HepG2 (cell line): Measurements from ENCODE around the gene NOP56. TPM values are rescaled to one million over a fixed set of nuclear protein-coding genes. Genes with fewer than 3 reads are reported as not detected.

Experiments
- ARNT2 ChIP-seq: sonication (generic); formaldehyde crosslinking; IDR thresholded peaks from 2 replicates; pipeline ENCODE4 v1.8.0; 2022; ENCODE audit warnings: mild to moderate bottlenecking, low read depth, missing genetic modification reagents, moderate library complexity
- GTF2F1 ChIP-seq: fragments of 150-350 bp; IDR thresholded peaks from 2 replicates; pipeline ENCODE4 v1.6.1; 2014; ENCODE audit warnings: low read length
- JARID2 ChIP-seq: sonication (generic); formaldehyde crosslinking; IDR thresholded peaks from 2 replicates; pipeline ENCODE4 v1.8.1; 2023; ENCODE audit warnings: missing genetic modification reagents, inconsistent platforms; ENCODE audit not compliant: insufficient replicate concordance
- JUNB ChIP-seq: sonication (generic); formaldehyde crosslinking; IDR thresholded peaks from 2 replicates; pipeline ENCODE4 v1.8.0; 2022; ENCODE audit warnings: missing genetic modification reagents, mild to moderate bottlenecking, borderline replicate concordance
- KLF12 ChIP-seq: sonication (generic); formaldehyde crosslinking; IDR thresholded peaks from 2 replicates; pipeline ENCODE4 v1.4.0; 2020; ENCODE audit warnings: missing genetic modification reagents, borderline replicate concordance
- NFKBIZ ChIP-seq: IDR thresholded peaks from 2 replicates; pipeline ENCODE4 v1.6.1; 2018; ENCODE audit warnings: missing genetic modification reagents, missing compliant biosample characterization
- PCBP1 ChIP-seq: fragments of 200-400 bp; formaldehyde crosslinking; IDR thresholded peaks from 2 replicates; pipeline ENCODE4 v1.6.1; 2017; ENCODE audit warnings: mild to moderate bottlenecking, low read depth, low read length, borderline replicate concordance
- SAFB2 ChIP-seq: sonication (generic); formaldehyde crosslinking; IDR thresholded peaks from 2 replicates; pipeline ENCODE4 v1.5.1; 2020; ENCODE audit warnings: missing genetic modification reagents, low read depth, mild to moderate bottlenecking, borderline replicate concordance
- SOX13 ChIP-seq, 3 experiments: fragments of 450-650 bp in 1 of 3; sonication (generic) in 1 of 3; formaldehyde crosslinking in 1 of 3; IDR thresholded peaks in 2 of 3; conservative IDR thresholded peaks in 1 of 3; 2 replicates each; pipeline versions ENCODE4 v1.5.0 to v1.6.1; 2016 to 2020; ENCODE audit warnings: antibody characterized with exemption in 1 of 3, mild to moderate bottlenecking in 1 of 3, missing compliant biosample characterization in 1 of 3, missing genetic modification reagents in 1 of 3, moderate library complexity in 1 of 3
- SUZ12 ChIP-seq: fragments of 150-350 bp; IDR thresholded peaks from 2 replicates; pipeline ENCODE4 v1.6.1; 2014; ENCODE audit warnings: low read depth, low read length
- TBL1XR1 ChIP-seq: fragments of 150-350 bp; IDR thresholded peaks from 2 replicates; pipeline ENCODE4 v1.6.1; 2014; ENCODE audit warnings: borderline replicate concordance, low read length; ENCODE audit not compliant: partially characterized antibody
- TCF7L2 ChIP-seq: IDR thresholded peaks from 2 replicates; pipeline ENCODE4 v1.6.1; 2011; ENCODE audit warnings: mild to moderate bottlenecking, low read depth, low read length, moderate library complexity
- TRIM24 ChIP-seq: sonication (generic); formaldehyde crosslinking; IDR thresholded peaks from 2 replicates; pipeline ENCODE4 v1.8.0; 2022; ENCODE audit warnings: mild to moderate bottlenecking, missing genetic modification reagents
- ZMYM3 ChIP-seq: sonication (generic); formaldehyde crosslinking; IDR thresholded peaks from 2 replicates; pipeline ENCODE4 v1.5.1; 2020; ENCODE audit warnings: mild to moderate bottlenecking, missing genetic modification reagents
- ZNF343 ChIP-seq: sonication (generic); formaldehyde crosslinking; IDR thresholded peaks from 2 replicates; pipeline ENCODE4 v1.4.0; 2020; ENCODE audit warnings: mild to moderate bottlenecking, missing genetic modification reagents
- polyA plus RNA-seq, 8 experiments: library from polyadenylated mRNA; depleted of rRNA in 3 of 8; stranded (reverse) in 7 of 8; unstranded in 1 of 8; fragments of >200 nt; fragmentation: Illumina TruSeq in 4 of 8; extraction: Trizol in 4 of 8; gene quantifications; 2 replicates each; pipeline versions ENCODE4 v1.2.1 to v1.2.3, GENCODE V29; 2011 to 2016; ENCODE audit warnings: low read depth in 4 of 8, missing spikeins in 1 of 8, mixed read lengths in 1 of 8; ENCODE audit not compliant: insufficient read depth in 1 of 8
- total RNA-seq, 5 experiments: library from RNA; depleted of rRNA; stranded (reverse); fragments of >200 nt; fragmentation: Illumina TruSeq; extraction: Trizol; gene quantifications; 2 replicates each; pipeline ENCODE4 v1.2.3, GENCODE V29; 2016; ENCODE audit warnings: low read depth in 1 of 5
- TF ChIP-seq, protein P1 (sequence below): sonication (generic); formaldehyde crosslinking; IDR thresholded peaks from 2 replicates; pipeline ENCODE4 v1.4.0; 2020; ENCODE audit warnings: missing genetic modification reagents
- TF ChIP-seq, protein P2 (sequence below): sonication (generic); formaldehyde crosslinking; conservative IDR thresholded peaks from 2 replicates; pipeline ENCODE4 v1.4.0; 2020; ENCODE audit warnings: missing genetic modification reagents
- TF ChIP-seq, protein P3 (sequence below): sonication (generic); formaldehyde crosslinking; IDR thresholded peaks from 2 replicates; pipeline ENCODE4 v1.4.0; 2020; ENCODE audit warnings: missing genetic modification reagents
- TF ChIP-seq, protein P4 (sequence below): sonication (generic); formaldehyde crosslinking; IDR thresholded peaks from 2 replicates; pipeline ENCODE4 v1.4.0; 2020; ENCODE audit warnings: missing genetic modification reagents

NOP56 gene
- total and polyA plus RNA-seq, 2 of the 13 experiments (the other 11 are each of a cell fraction or from before 2014, with no cell fraction given) = 369 to 1,116 TPM

DNA sequence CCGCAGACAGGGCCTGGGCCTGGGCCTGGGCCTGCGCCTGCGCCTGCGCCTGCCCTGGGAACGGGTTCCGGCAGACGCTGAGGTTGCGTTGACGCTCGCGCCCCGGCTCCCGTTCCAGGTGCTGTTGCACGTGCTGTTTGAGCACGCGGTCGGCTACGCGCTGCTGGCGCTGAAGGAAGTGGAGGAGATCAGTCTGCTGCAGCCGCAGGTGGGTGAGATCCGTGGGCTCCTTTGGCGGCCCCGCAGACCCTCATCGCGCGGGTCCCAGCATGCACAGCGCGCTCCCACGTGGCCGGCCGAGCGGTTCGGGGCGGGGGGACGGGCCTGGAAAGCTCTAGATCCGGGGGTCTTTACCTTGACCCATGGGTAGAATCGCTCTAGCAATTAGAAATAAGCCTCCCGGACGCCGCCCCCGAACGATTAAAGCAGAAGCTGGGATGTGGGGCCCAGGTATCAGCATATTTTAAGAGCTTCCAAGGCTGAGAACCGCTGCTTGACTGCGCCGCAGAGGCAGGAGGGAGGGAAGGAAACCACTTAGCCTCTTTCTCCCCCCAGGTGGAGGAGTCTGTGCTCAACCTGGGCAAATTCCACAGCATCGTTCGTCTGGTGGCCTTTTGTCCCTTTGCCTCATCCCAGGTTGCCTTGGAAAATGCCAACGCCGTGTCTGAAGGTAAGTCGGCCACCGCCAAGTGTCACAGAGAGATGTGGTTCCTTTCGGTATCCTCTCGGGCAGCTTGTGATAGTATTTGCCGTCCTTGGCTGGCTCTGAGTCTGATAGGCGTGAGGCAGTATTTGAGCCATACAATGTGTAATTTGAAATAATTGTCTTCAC, 508 bp downstream of the NOP56 start (continued):
- TF ChIP-seq, protein P1, sequence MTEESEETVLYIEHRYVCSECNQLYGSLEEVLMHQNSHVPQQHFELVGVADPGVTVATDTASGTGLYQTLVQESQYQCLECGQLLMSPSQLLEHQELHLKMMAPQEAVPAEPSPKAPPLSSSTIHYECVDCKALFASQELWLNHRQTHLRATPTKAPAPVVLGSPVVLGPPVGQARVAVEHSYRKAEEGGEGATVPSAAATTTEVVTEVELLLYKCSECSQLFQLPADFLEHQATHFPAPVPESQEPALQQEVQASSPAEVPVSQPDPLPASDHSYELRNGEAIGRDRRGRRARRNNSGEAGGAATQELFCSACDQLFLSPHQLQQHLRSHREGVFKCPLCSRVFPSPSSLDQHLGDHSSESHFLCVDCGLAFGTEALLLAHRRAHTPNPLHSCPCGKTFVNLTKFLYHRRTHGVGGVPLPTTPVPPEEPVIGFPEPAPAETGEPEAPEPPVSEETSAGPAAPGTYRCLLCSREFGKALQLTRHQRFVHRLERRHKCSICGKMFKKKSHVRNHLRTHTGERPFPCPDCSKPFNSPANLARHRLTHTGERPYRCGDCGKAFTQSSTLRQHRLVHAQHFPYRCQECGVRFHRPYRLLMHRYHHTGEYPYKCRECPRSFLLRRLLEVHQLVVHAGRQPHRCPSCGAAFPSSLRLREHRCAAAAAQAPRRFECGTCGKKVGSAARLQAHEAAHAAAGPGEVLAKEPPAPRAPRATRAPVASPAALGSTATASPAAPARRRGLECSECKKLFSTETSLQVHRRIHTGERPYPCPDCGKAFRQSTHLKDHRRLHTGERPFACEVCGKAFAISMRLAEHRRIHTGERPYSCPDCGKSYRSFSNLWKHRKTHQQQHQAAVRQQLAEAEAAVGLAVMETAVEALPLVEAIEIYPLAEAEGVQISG (CRISPR knock-in tag) = peak; percentile 18; the same call in 1 of the 2 replicates
- TF ChIP-seq SOX13 (IDR thresholded peaks at IDR 0.05) (no peak), SOX13 (CRISPR knock-in tag; conservative IDR thresholded peaks at IDR 0.05 in 1 of 2, IDR thresholded peaks at IDR 0.05 in 1 of 2) (no peak), TRIM24 (CRISPR knock-in tag) (no peak; the same call in 1 of the 2 replicates), TBL1XR1 (no peak), SUZ12 (peak; percentile 44), NFKBIZ (CRISPR knock-in tag) (no peak; the same call in none of the 2 replicates), JARID2 (CRISPR knock-in tag) (no peak), JUNB (CRISPR knock-in tag) (no peak; the same call in 1 of the 2 replicates), TCF7L2 (no peak), ARNT2 (CRISPR knock-in tag) (peak; percentile 62; the same call in 1 of the 2 replicates), GTF2F1 (no peak), ZMYM3 (no peak), SAFB2 (CRISPR knock-in tag) (peak; percentile 92), PCBP1 (no peak), ZNF343 (peak; percentile 78), KLF12 (CRISPR knock-in tag) (peak; percentile 44; the same call in 1 of the 2 replicates)
- TF ChIP-seq, protein P2, sequence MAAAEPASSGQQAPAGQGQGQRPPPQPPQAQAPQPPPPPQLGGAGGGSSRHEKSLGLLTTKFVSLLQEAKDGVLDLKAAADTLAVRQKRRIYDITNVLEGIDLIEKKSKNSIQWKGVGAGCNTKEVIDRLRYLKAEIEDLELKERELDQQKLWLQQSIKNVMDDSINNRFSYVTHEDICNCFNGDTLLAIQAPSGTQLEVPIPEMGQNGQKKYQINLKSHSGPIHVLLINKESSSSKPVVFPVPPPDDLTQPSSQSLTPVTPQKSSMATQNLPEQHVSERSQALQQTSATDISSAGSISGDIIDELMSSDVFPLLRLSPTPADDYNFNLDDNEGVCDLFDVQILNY (CRISPR knock-in tag) = no peak
- TF ChIP-seq, protein P3, sequence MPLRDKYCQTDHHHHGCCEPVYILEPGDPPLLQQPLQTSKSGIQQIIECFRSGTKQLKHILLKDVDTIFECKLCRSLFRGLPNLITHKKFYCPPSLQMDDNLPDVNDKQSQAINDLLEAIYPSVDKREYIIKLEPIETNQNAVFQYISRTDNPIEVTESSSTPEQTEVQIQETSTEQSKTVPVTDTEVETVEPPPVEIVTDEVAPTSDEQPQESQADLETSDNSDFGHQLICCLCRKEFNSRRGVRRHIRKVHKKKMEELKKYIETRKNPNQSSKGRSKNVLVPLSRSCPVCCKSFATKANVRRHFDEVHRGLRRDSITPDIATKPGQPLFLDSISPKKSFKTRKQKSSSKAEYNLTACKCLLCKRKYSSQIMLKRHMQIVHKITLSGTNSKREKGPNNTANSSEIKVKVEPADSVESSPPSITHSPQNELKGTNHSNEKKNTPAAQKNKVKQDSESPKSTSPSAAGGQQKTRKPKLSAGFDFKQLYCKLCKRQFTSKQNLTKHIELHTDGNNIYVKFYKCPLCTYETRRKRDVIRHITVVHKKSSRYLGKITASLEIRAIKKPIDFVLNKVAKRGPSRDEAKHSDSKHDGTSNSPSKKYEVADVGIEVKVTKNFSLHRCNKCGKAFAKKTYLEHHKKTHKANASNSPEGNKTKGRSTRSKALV = no peak
- TF ChIP-seq, protein P4, sequence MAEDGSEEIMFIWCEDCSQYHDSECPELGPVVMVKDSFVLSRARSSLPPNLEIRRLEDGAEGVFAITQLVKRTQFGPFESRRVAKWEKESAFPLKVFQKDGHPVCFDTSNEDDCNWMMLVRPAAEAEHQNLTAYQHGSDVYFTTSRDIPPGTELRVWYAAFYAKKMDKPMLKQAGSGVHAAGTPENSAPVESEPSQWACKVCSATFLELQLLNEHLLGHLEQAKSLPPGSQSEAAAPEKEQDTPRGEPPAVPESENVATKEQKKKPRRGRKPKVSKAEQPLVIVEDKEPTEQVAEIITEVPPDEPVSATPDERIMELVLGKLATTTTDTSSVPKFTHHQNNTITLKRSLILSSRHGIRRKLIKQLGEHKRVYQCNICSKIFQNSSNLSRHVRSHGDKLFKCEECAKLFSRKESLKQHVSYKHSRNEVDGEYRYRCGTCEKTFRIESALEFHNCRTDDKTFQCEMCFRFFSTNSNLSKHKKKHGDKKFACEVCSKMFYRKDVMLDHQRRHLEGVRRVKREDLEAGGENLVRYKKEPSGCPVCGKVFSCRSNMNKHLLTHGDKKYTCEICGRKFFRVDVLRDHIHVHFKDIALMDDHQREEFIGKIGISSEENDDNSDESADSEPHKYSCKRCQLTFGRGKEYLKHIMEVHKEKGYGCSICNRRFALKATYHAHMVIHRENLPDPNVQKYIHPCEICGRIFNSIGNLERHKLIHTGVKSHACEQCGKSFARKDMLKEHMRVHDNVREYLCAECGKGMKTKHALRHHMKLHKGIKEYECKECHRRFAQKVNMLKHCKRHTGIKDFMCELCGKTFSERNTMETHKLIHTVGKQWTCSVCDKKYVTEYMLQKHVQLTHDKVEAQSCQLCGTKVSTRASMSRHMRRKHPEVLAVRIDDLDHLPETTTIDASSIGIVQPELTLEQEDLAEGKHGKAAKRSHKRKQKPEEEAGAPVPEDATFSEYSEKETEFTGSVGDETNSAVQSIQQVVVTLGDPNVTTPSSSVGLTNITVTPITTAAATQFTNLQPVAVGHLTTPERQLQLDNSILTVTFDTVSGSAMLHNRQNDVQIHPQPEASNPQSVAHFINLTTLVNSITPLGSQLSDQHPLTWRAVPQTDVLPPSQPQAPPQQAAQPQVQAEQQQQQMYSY = peak; percentile 16; the same call in 1 of the 2 replicates
